ENCODE data around the gene USP8.

The USP8 gene

DNA sequence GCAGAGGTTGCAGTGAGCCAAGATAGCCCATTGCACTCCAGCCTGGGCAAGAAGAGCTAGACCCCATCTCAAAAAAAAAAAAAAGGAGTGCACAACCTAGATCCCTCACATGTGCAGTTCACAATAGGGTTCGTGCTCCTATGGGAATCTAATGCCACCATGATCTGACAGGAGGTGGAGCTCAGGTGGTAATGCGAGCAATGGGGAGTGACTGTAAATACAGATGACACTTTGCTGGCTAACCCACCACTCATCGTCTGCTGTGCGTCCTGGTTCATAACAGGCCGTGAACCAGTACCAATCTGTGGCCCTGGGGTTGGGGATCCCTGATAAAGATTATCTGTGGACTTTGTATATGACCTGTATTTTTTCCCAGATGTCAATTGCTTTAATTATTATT lies 16.7 kb downstream of the USP8 start:
- Histone ChIP-seq H4K20me1 (ENCODE audit: insufficient read depth, low read length) (peaks cover 13% of the 10 kb centered on the region; the same call in 1 of the 2 replicates), H3K36me3 (replicated peaks; ENCODE audit: low read depth, low read length) (peaks cover 23% of the 10 kb centered on the region), H3K4me3 (ENCODE audit: low read length) (no peak overlapping the region), H3K4me1 (ENCODE audit: low read length) (peaks cover 15% of the 10 kb centered on the region), H3K79me2 (ENCODE audit: low read length) (peaks cover 18% of the 10 kb centered on the region), H2AFZ (ENCODE audit: low read depth, low read length) (no peak overlapping the region), H3K27me3 (ENCODE audit: low read depth, low read length) (no peaks in the 10 kb centered on the region), H3K9ac (ENCODE audit: low read length) (no peak overlapping the region), H3K4me2 (ENCODE audit: low read length) (no peak overlapping the region), H3K9me3 (ENCODE audit: insufficient read depth, low read length) (no peaks in the 10 kb centered on the region), H3K27ac (ENCODE audit: low read length) (no peak overlapping the region)
- no peak for TF ChIP-seq EZH2phosphoT487 (IDR thresholded peaks at IDR 0.05; ENCODE audit: low read depth)
- TF ChIP-seq CTCF (IDR thresholded peaks at IDR 0.05; ENCODE audit: low read depth, low read length) = no peak

DNA sequence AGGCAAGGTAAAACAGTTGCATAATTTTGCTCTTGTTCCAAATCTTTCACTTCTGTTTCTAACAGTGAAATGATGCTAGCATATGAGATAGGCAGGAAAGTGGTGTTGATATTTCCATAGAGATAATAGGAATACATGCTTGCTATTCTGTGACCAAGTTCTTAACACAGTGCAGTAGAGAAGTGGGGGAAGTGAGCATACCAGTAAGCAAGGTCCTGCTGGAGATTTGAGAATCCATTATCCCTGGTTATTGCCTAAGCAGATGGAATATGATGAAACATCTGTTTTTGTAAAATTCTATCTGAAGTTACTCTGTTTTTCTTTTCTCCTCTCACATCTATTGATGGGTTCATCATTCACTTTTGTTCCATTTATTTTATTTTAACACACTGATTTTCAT lies 28.7 kb downstream of the USP8 start:
- Histone ChIP-seq H3K27me3 (ENCODE audit: low read depth, low read length) (no peaks in the 10 kb centered on the region), H3K36me3 (replicated peaks; ENCODE audit: low read depth, low read length) (peaks cover 17% of the 10 kb centered on the region), H3K4me1 (ENCODE audit: low read length) (0 out of 2 replicates have a peak, but pooled peaks cover 5% of the 10 kb centered on the region), H3K9ac (ENCODE audit: low read length) (no peak overlapping the region), H4K20me1 (ENCODE audit: insufficient read depth, low read length) (peaks cover 5% of the 10 kb centered on the region; the same call in 1 of the 2 replicates), H2AFZ (ENCODE audit: low read depth, low read length) (no peak overlapping the region), H3K9me3 (ENCODE audit: insufficient read depth, low read length) (no peaks in the 10 kb centered on the region), H3K27ac (ENCODE audit: low read length) (no peak overlapping the region), H3K4me3 (ENCODE audit: low read length) (no peak overlapping the region), H3K4me2 (ENCODE audit: low read length) (no peak overlapping the region), H3K79me2 (ENCODE audit: low read length) (no peaks in the 10 kb centered on the region)
- TF ChIP-seq CTCF (IDR thresholded peaks at IDR 0.05; ENCODE audit: low read depth, low read length) (no peak), EZH2phosphoT487 (IDR thresholded peaks at IDR 0.05; ENCODE audit: low read depth) (no peak)

DNA sequence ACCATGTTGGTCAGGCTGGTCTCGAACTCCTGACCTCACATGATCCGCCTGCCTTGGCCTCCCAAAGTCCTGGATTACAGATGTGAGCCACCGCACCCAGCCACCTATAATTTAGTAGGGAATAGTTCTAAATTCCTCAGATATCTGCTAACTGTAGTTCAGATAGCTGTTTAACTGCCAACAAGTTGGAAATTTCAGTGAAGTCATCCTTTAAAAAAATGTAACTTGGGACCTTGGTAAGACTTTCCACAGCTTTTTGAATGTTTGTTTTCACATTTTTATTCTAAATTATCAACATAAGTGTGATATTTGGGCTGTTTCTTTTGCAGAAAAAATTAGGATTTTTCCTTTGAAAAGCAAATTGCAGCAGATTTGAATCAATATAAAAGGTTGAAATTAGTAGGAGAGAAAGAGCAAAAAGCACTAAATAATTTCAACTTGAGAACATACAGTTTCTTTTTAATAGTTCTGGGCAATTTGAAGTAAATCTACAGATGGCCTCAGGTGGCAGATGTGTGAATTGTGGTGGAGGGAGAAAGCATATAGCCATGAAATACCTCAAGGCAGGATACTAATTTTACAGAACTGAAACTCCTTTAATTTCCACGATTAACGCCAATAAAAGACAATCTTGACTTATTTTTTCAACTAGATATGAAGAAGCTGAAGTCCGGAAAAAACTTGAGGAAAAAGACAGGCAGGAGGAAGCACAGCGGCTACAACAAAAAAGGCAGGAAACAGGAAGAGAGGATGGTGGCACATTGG lies 34.3 kb downstream of the USP8 start:
- no peak for TF ChIP-seq CTCF (IDR thresholded peaks at IDR 0.05; ENCODE audit: low read depth, low read length)
- no peak for TF ChIP-seq EZH2phosphoT487 (IDR thresholded peaks at IDR 0.05; ENCODE audit: low read depth)
- H3K36me3 ChIP-seq (replicated peaks; ENCODE audit: low read depth, low read length) = peaks cover 15% of the 10 kb centered on the region

GRCh38 chr15:50463423-50464358 lies 39.5 kb downstream of the USP8 start:
- no peaks in the 10 kb centered on the region; the same call in 1 of the 2 replicates for H3K79me2 ChIP-seq (ENCODE audit: low read length)
- no peaks in the 10 kb centered on the region for H3K9me3 ChIP-seq (ENCODE audit: insufficient read depth, low read length)
- H3K27me3 ChIP-seq (ENCODE audit: low read depth, low read length) = no peaks in the 10 kb centered on the region
- H2AFZ ChIP-seq (ENCODE audit: low read depth, low read length) = no peak overlapping the region
- H3K9ac ChIP-seq (ENCODE audit: low read length) = no peak overlapping the region
- H3K4me1 ChIP-seq (ENCODE audit: low read length) = peaks cover 51% of the 10 kb centered on the region
- H3K4me2 ChIP-seq (ENCODE audit: low read length) = peak overlapping the region; percentile 88
- H3K4me3 ChIP-seq (ENCODE audit: low read length) = no peak overlapping the region
- no peaks in the 10 kb centered on the region for H4K20me1 ChIP-seq (ENCODE audit: insufficient read depth, low read length)
- peak overlapping the region; percentile 4; the same call in 1 of the 2 replicates for H3K27ac ChIP-seq (ENCODE audit: low read length)
- no peak for TF ChIP-seq CTCF (IDR thresholded peaks at IDR 0.05; ENCODE audit: low read depth, low read length)
- TF ChIP-seq EZH2phosphoT487 (IDR thresholded peaks at IDR 0.05; ENCODE audit: low read depth) = no peak
- H3K36me3 ChIP-seq (replicated peaks; ENCODE audit: low read depth, low read length) = peaks cover 16% of the 10 kb centered on the region

More for the DNA sequence above, 34.3 kb downstream of the USP8 start:
- Histone ChIP-seq H2AFZ (ENCODE audit: low read depth, low read length) (no peak overlapping the region), H3K27me3 (ENCODE audit: low read depth, low read length) (no peaks in the 10 kb centered on the region), H3K9ac (ENCODE audit: low read length) (no peak overlapping the region), H4K20me1 (ENCODE audit: insufficient read depth, low read length) (no peaks in the 10 kb centered on the region), H3K4me2 (ENCODE audit: low read length) (no peak overlapping the region), H3K4me1 (ENCODE audit: low read length) (peaks cover 21% of the 10 kb centered on the region), H3K79me2 (ENCODE audit: low read length) (no peaks in the 10 kb centered on the region), H3K4me3 (ENCODE audit: low read length) (no peak overlapping the region), H3K9me3 (ENCODE audit: insufficient read depth, low read length) (no peaks in the 10 kb centered on the region), H3K27ac (ENCODE audit: low read length) (no peak overlapping the region)
